ENCODE results near the gene KIAA1328. TPM values are rescaled to one million over a fixed set of nuclear protein-coding genes. Genes with fewer than 3 reads are reported as not detected.
"Not testable (repeated sequence)": the region's sequence is repeated elsewhere in the genome, so short reads cannot be mapped to it uniquely, and the experiment has no call there.

KIAA1328 gene
- total RNA-seq, 4 donors from 2014 or later = 23.4 to 53.3 (median 26.8) TPM

DNA sequence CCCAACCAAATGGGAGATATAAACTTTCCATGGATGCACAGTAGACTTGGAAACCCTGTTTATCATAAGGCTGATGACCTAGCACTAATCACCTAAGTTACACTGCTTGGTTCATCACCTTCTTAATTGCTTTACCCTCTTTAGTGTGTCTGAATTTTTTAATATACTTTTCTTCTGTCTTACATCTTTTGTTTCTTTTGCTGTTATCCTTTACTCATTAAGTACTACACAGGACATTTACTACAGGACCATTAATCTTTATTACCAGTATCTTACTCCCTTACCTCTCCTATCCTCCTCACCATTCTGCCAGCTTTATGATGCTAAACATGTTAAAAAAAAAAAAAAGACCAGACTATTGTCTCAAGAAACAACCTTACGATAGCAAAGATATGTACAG, 333.6 kb downstream of the KIAA1328 start:
- 96 to 99% methylated on average over 1 of the region's 1 CpG for WGBS, 2 donors
- H3K9me3 ChIP-seq = no peaks in the 10 kb centered on the region

DNA sequence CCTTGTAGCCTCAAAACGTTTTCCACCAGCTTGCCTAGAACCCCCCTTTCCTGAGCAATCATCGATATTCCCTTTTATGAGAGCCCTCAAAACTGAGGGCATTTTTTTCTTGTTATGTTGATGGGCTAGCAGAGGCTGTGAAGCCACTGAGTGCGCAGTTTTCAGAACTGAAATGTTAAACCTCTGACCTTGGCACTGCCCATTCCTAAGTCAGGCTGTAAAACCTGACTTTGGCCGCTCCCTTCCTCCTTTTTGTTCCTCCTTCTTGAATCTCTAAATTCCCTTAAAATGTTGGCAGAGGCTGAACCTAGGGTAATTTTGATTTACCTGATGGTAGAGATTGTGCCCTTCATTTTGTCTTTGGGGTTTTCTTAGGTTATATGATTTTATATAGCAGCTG, 334.2 kb downstream of the KIAA1328 start:
- no peaks in the 10 kb centered on the region for H3K4me1 ChIP-seq
- TF ChIP-seq, protein P1, sequence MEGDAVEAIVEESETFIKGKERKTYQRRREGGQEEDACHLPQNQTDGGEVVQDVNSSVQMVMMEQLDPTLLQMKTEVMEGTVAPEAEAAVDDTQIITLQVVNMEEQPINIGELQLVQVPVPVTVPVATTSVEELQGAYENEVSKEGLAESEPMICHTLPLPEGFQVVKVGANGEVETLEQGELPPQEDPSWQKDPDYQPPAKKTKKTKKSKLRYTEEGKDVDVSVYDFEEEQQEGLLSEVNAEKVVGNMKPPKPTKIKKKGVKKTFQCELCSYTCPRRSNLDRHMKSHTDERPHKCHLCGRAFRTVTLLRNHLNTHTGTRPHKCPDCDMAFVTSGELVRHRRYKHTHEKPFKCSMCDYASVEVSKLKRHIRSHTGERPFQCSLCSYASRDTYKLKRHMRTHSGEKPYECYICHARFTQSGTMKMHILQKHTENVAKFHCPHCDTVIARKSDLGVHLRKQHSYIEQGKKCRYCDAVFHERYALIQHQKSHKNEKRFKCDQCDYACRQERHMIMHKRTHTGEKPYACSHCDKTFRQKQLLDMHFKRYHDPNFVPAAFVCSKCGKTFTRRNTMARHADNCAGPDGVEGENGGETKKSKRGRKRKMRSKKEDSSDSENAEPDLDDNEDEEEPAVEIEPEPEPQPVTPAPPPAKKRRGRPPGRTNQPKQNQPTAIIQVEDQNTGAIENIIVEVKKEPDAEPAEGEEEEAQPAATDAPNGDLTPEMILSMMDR (IDR thresholded peaks at IDR 0.05) = no peak
- TF ChIP-seq POLR2A (IDR thresholded peaks at IDR 0.05) (no peak), EP300 (IDR thresholded peaks at IDR 0.05) (no peak)
- H3K4me3 ChIP-seq = no peak overlapping the region
- no peaks in the 10 kb centered on the region for H3K27me3 ChIP-seq
- H3K36me3 ChIP-seq = peaks cover 0 to 15% (median 0%) of the 10 kb centered on the region in 3 donors
- WGBS, 2 donors = 73 to 83% methylated on average over 4 of the region's 4 CpGs
- no peak for DNase-seq (ENCODE audit: low spot score in 2 of 2)
- H3K9me3 ChIP-seq = no peaks in the 10 kb centered on the region
- H3K27ac ChIP-seq = no peak overlapping the region

More for the DNA sequence above, 333.6 kb downstream of the KIAA1328 start:
- H3K4me3 ChIP-seq = no peak overlapping the region
- DNase-seq (ENCODE audit: low spot score in 2 of 2) = no peak
- H3K27ac ChIP-seq = no peak overlapping the region
- TF ChIP-seq EP300 (IDR thresholded peaks at IDR 0.05) (no peak), POLR2A (IDR thresholded peaks at IDR 0.05) (no peak)
- TF ChIP-seq, protein P1 (IDR thresholded peaks at IDR 0.05) = no peak
- H3K36me3 ChIP-seq = peaks cover 0 to 15% (median 0%) of the 10 kb centered on the region in 3 donors
- H3K27me3 ChIP-seq = no peaks in the 10 kb centered on the region
- no peaks in the 10 kb centered on the region for H3K4me1 ChIP-seq

GRCh38 chr18:37166491-37166890, 337.6 kb downstream of the KIAA1328 start:
- Histone ChIP-seq H3K27ac (no peak overlapping the region), H3K27me3 (no peaks in the 10 kb centered on the region), H3K9me3 (no peaks in the 10 kb centered on the region), H3K4me1 (no peaks in the 10 kb centered on the region), H3K4me3 (no peak overlapping the region), H3K36me3 (peaks cover 0 to 15% (median 0%) of the 10 kb centered on the region in 3 donors)
- TF ChIP-seq POLR2A (IDR thresholded peaks at IDR 0.05) (no peak), EP300 (IDR thresholded peaks at IDR 0.05) (no peak)
- TF ChIP-seq, protein P1 (IDR thresholded peaks at IDR 0.05) = no peak
- 96 to 100% methylated on average over 1 of the region's 1 CpG for WGBS, 2 donors
- no peak for DNase-seq (ENCODE audit: low spot score in 2 of 2)

DNA sequence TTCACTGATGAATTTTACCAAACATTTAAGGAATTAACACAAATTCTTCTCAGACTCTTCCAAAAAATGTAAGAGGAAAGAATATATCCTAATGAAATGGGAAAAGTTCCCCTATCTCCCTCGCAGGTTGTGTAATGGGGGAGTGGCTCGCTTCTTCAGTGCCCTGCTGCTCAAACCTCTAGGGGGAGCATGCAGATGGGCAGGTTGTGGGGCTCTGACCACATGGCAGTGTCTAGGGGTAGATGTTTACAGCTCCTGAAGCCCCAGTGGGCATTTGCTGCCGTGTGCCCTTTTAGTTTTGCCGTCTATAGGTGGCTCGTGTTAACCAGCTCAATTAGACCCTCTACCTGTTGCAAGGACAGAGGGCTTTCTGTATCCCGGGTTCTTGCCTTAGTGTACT, 338.0 kb downstream of the KIAA1328 start:
- H3K9me3 ChIP-seq; H3K4me3 ChIP-seq; H3K27ac ChIP-seq; H3K4me1 ChIP-seq; H3K27me3 ChIP-seq; DNase-seq (ENCODE audit: low spot score in 2 of 2): not testable (repeated sequence)
- H3K36me3 ChIP-seq = peaks cover 0 to 19% (median 0%) of the 10 kb centered on the region in 3 donors
- WGBS, 2 donors = 73 to 92% methylated on average over 6 of the region's 6 CpGs

- peaks cover 0 to 26% (median 0%) of the 10 kb centered on the region in 3 donors for H3K36me3 ChIP-seq
- no peaks in the 10 kb centered on the region for H3K27me3 ChIP-seq
- TF ChIP-seq, protein P1 (IDR thresholded peaks at IDR 0.05) = no peak
- TF ChIP-seq POLR2A (IDR thresholded peaks at IDR 0.05) = no peak
- TF ChIP-seq EP300 (IDR thresholded peaks at IDR 0.05) = no peak
- H3K4me1 ChIP-seq = no peaks in the 10 kb centered on the region
- H3K27ac ChIP-seq = no peak overlapping the region
- no peak overlapping the region for H3K4me3 ChIP-seq
- no peak for DNase-seq (ENCODE audit: low spot score in 2 of 2)
- no peaks in the 10 kb centered on the region for H3K9me3 ChIP-seq
Observed at GRCh38 chr18:37170984-37171383, 342.1 kb downstream of the KIAA1328 start.

DNA sequence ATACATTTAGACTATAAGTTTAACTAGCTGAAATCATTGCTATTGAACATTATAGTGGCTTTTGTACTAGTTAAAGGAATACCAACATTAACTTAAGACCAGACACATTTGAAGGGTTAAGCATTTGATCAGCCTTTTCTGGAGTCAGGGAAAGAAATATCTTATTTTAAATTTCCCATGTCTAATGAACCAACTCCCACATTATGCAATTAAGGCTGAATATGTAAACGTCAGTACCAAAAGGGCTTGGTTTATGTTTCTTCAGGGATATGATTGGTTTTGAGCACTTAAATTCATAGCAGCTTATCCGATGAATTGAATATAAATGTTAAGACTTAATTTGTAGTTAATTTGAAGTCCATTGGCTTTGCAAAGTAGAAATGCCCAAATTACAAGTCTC, 344.5 kb downstream of the KIAA1328 start:
- 87% methylated on average over 2 of the region's 2 CpGs for WGBS, 2 donors
- H3K27me3 ChIP-seq = no peaks in the 10 kb centered on the region
- H3K27ac ChIP-seq = no peak overlapping the region
- no peaks in the 10 kb centered on the region for H3K9me3 ChIP-seq
- DNase-seq (ENCODE audit: low spot score in 2 of 2) = no peak
- H3K4me3 ChIP-seq = no peak overlapping the region
- TF ChIP-seq POLR2A (IDR thresholded peaks at IDR 0.05) = no peak
- TF ChIP-seq, protein P1 (IDR thresholded peaks at IDR 0.05) = no peak
- TF ChIP-seq EP300 (IDR thresholded peaks at IDR 0.05) = no peak
- H3K36me3 ChIP-seq = peaks cover 0 to 26% (median 0%) of the 10 kb centered on the region in 3 donors
- H3K4me1 ChIP-seq = no peaks in the 10 kb centered on the region

Measured in tibial nerve (tissue), 4 donors.